ENCODE results near the gene CRYGN. TPM values are rescaled to one million over a fixed set of nuclear protein-coding genes. Genes with fewer than 3 reads are reported as not detected.

CRYGN gene
- total and polyA plus RNA-seq, 2 of the 13 experiments (the other 11 are each of a cell fraction or from before 2014, with no cell fraction given), result 0.11 TPM; not detected in 1

DNA sequence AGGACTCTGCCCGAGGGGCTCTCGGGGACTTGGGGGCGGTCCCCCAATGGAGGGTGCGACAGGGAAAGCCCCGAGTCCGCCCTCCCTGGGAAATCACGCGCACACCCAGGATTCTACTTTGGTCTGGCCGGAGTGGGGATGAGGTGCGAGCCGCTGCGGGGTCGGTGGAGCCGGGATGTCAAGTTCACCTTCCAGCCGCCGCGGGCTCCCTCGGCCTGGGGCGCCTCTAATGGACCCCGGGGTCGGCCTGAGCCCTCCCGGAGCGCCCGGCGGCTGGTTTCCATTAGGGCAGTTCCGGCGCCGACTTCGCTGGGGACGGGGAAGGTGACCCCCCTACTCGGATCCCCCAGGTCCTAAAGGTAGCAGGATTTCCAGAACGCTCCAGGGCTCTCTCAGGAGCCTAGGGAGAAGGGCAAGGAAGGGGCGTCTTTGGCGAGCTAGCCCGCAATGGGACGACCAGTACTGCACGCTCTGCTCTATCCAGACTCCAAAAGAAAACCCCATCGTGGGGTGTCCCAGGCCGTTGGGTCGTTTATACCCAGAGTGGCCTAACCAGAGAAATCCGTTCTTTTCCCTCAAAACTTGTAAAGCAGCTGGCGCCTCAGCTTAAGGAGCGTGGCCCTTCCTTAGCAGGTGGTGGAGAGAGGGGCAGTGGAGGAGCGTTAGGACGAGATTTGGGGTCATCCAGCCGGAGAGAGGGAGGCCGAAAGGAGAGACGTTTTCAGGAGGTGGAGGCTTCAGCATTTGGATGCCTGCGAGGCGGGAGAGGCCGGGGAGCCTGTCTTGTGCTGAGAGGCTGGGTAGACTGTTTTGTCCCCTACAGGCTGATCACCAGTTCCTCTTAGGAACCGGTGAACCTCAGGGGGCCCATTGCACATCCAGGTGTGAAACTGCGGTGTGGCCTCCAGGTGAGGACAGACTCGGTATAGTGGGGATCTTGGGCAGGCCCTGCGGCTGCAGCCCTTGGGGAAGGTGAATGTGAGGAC lies 29.2 kb downstream of the CRYGN start:
- FAIRE-seq, result no peak
- ATAC-seq, result peak; percentile 26
- 64% methylated on average over 18 of the region's 55 CpGs for WGBS (ENCODE audit: low lambda C conversion rate)
- CTCF ChIA-PET (ENCODE audit: low intra/inter-chr PET ratio, low total read pairs), result no interaction called here
- Histone ChIP-seq H3K4me1 (ENCODE audit: insufficient read depth, low read length) (peaks cover 57% of the 10 kb centered on the region), H4K20me1 (ENCODE audit: insufficient read depth, low read length) (no peaks in the 10 kb centered on the region), H3K27ac (ENCODE audit: extremely low read length, insufficient read depth, low read length) (no peak overlapping the region), H3K9ac (ENCODE audit: insufficient read depth, low read depth, low read length) (peak overlapping the region; percentile 58; the same call in 1 of the 2 replicates), H3K4me3 (replicated peaks in 1 of 3; ENCODE audit: insufficient read depth in 1 of 3, low read depth in 2 of 3, low read length in 3 of 3) (peak overlapping the region; percentile 45 to 76 (median 65); a peak in 5 of 6 replicates), H3K27me3 (ENCODE audit: control insufficient read depth in 1 of 2, insufficient read depth in 2 of 2, low read length in 2 of 2) (peaks cover 2 to 56% of the 10 kb centered on the region in 2 experiments), H2AFZ (ENCODE audit: low read length) (no peak overlapping the region), H3K36me3 (replicated peaks in 1 of 2; ENCODE audit: control insufficient read depth in 1 of 2, insufficient read depth in 2 of 2, low read length in 2 of 2) (no peaks in the 10 kb centered on the region), H3K4me2 (ENCODE audit: low read depth, low read length) (peak overlapping the region; percentile 74), H3K79me2 (ENCODE audit: insufficient read depth, low read length) (no peaks in the 10 kb centered on the region), H3K9me3 (ENCODE audit: low read length) (no peaks in the 10 kb centered on the region)
- in situ Hi-C loops (cut with HindIII; ENCODE audit: extremely low pct_ligation_motif_present, low pct_unique_long_range_greater_than_20kb), result no loop called here
- POLR2A ChIA-PET, result no interaction called here
- intact Hi-C loops (cut with micrococcal nuclease; ENCODE audit: unreplicated experiment), result no loop called here
- no peak for DNase-seq (ENCODE audit: low spot score)
- BruUV-seq (replicated peaks), result no TSS peak
- TF ChIP-seq ZSCAN22 (CRISPR knock-in tag; IDR thresholded peaks at IDR 0.05) (no peak), NCOA5 (CRISPR knock-in tag; IDR thresholded peaks at IDR 0.05) (no peak), GABPB1 (CRISPR knock-in tag; IDR thresholded peaks at IDR 0.05) (peak; percentile 46; the same call in 1 of the 2 replicates), SAP130 (CRISPR knock-in tag; IDR thresholded peaks at IDR 0.05; ENCODE audit: low read depth) (0 out of 2 replicates have a peak, but pooled peaks have one; percentile 18), TBX2 (CRISPR knock-in tag; IDR thresholded peaks at IDR 0.05; ENCODE audit: borderline replicate concordance) (peak; percentile 36; the same call in 1 of the 2 replicates), TARDBP (CRISPR knock-in tag; IDR thresholded peaks at IDR 0.05) (no peak), RCOR2 (CRISPR knock-in tag; IDR thresholded peaks at IDR 0.05) (no peak), ZKSCAN8 (CRISPR knock-in tag; IDR thresholded peaks at IDR 0.05; ENCODE audit: borderline replicate concordance) (no peak)
- TF ChIP-seq, protein P1, sequence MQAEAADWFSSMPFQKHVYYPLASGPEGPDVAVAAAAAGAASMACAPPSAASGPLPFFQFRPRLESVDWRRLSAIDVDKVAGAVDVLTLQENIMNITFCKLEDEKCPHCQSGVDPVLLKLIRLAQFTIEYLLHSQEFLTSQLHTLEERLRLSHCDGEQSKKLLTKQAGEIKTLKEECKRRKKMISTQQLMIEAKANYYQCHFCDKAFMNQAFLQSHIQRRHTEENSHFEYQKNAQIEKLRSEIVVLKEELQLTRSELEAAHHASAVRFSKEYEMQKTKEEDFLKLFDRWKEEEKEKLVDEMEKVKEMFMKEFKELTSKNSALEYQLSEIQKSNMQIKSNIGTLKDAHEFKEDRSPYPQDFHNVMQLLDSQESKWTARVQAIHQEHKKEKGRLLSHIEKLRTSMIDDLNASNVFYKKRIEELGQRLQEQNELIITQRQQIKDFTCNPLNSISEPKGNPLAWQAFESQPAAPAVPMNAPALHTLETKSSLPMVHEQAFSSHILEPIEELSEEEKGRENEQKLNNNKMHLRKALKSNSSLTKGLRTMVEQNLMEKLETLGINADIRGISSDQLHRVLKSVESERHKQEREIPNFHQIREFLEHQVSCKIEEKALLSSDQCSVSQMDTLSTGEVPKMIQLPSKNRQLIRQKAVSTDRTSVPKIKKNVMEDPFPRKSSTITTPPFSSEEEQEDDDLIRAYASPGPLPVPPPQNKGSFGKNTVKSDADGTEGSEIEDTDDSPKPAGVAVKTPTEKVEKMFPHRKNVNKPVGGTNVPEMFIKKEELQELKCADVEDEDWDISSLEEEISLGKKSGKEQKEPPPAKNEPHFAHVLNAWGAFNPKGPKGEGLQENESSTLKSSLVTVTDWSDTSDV (CRISPR knock-in tag; IDR thresholded peaks at IDR 0.05), result no peak
- TF ChIP-seq, protein P2, sequence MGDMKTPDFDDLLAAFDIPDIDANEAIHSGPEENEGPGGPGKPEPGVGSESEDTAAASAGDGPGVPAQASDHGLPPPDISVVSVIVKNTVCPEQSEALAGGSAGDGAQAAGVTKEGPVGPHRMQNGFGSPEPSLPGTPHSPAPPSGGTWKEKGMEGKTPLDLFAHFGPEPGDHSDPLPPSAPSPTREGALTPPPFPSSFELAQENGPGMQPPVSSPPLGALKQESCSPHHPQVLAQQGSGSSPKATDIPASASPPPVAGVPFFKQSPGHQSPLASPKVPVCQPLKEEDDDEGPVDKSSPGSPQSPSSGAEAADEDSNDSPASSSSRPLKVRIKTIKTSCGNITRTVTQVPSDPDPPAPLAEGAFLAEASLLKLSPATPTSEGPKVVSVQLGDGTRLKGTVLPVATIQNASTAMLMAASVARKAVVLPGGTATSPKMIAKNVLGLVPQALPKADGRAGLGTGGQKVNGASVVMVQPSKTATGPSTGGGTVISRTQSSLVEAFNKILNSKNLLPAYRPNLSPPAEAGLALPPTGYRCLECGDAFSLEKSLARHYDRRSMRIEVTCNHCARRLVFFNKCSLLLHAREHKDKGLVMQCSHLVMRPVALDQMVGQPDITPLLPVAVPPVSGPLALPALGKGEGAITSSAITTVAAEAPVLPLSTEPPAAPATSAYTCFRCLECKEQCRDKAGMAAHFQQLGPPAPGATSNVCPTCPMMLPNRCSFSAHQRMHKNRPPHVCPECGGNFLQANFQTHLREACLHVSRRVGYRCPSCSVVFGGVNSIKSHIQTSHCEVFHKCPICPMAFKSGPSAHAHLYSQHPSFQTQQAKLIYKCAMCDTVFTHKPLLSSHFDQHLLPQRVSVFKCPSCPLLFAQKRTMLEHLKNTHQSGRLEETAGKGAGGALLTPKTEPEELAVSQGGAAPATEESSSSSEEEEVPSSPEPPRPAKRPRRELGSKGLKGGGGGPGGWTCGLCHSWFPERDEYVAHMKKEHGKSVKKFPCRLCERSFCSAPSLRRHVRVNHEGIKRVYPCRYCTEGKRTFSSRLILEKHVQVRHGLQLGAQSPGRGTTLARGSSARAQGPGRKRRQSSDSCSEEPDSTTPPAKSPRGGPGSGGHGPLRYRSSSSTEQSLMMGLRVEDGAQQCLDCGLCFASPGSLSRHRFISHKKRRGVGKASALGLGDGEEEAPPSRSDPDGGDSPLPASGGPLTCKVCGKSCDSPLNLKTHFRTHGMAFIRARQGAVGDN (CRISPR knock-in tag; IDR thresholded peaks at IDR 0.05), result peak; percentile 45; the same call in 1 of the 2 replicates
- TF ChIP-seq, protein P3, sequence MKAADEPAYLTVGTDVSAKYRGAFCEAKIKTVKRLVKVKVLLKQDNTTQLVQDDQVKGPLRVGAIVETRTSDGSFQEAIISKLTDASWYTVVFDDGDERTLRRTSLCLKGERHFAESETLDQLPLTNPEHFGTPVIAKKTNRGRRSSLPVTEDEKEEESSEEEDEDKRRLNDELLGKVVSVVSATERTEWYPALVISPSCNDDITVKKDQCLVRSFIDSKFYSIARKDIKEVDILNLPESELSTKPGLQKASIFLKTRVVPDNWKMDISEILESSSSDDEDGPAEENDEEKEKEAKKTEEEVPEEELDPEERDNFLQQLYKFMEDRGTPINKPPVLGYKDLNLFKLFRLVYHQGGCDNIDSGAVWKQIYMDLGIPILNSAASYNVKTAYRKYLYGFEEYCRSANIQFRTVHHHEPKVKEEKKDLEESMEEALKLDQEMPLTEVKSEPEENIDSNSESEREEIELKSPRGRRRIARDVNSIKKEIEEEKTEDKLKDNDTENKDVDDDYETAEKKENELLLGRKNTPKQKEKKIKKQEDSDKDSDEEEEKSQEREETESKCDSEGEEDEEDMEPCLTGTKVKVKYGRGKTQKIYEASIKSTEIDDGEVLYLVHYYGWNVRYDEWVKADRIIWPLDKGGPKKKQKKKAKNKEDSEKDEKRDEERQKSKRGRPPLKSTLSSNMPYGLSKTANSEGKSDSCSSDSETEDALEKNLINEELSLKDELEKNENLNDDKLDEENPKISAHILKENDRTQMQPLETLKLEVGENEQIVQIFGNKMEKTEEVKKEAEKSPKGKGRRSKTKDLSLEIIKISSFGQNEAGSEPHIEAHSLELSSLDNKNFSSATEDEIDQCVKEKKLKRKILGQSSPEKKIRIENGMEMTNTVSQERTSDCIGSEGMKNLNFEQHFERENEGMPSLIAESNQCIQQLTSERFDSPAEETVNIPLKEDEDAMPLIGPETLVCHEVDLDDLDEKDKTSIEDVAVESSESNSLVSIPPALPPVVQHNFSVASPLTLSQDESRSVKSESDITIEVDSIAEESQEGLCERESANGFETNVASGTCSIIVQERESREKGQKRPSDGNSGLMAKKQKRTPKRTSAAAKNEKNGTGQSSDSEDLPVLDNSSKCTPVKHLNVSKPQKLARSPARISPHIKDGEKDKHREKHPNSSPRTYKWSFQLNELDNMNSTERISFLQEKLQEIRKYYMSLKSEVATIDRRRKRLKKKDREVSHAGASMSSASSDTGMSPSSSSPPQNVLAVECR (CRISPR knock-in tag; IDR thresholded peaks at IDR 0.05; ENCODE audit: borderline replicate concordance), result 0 out of 2 replicates have a peak, but pooled peaks have one; percentile 17
